Panc1 (cell line): ENCODE measurements around the gene NKX2-2. TPM values are rescaled to one million over a fixed set of nuclear protein-coding genes. Genes with fewer than 3 reads are reported as not detected.

Source experiments
- ATAC-seq: fragments of 200-7000 bp; cut with Tn5 transposase; 2 replicates; pipeline ENCODE4 v1.9.1; 2020; ENCODE audit warnings: mild to moderate bottlenecking, moderate library complexity
- BruUV-seq: library from RNA; stranded (reverse); fragments of 400-500 nt; replicated peaks from 2 replicates; lab custom pipeline; 2021; lab: Mats Ljungman, UMichigan
- CTCF ChIA-PET: fragments of 300-600 bp; sonication (Branson Sonifier 250); formaldehyde crosslinking; loops from one replicate; lab custom pipeline; 2022; ENCODE audit warnings: antibody characterized with exemption; lab: Charles Lee
- POLR2A ChIA-PET: fragments of 300-600 bp; sonication (Branson Sonifier 250); formaldehyde crosslinking; loops from one replicate; lab custom pipeline; 2022; ENCODE audit warnings: antibody characterized with exemption; lab: Charles Lee
- DNase-seq: peaks from one replicate; pipeline ENCODE4 v3.0.0-alpha.2; 2010; ENCODE audit warnings: low read depth, low spot score
- H3K27ac ChIP-seq: 2 replicates; pipeline ENCODE4 v1.5.1; 2011; ENCODE audit warnings: mild to moderate bottlenecking, low read length, inconsistent platforms
- H3K27me3 ChIP-seq: fragments of 200-500 bp; sonication (Bioruptor generic); 2 replicates; pipeline ENCODE4 v1.6.0; 2014; ENCODE audit warnings: low read length, inconsistent platforms; ENCODE audit not compliant: control insufficient read depth, insufficient read depth
- H3K36me3 ChIP-seq: fragments of 200-500 bp; sonication (Bioruptor generic); 2 replicates; pipeline ENCODE4 v1.5.1; 2014; ENCODE audit warnings: inconsistent platforms, mild to moderate bottlenecking, low read length, moderate library complexity; ENCODE audit not compliant: control insufficient read depth, insufficient read depth
- H3K4me1 ChIP-seq: 2 replicates; pipeline ENCODE4 v1.5.1; 2011; ENCODE audit warnings: inconsistent platforms, mild to moderate bottlenecking, low read length, moderate library complexity; ENCODE audit not compliant: control insufficient read depth, insufficient read depth
- H3K4me3 ChIP-seq, 2 experiments: 2 replicates each; pipeline ENCODE4 v1.5.1; 2011 to 2012; ENCODE audit warnings: low read depth in 2 of 2, low read length in 2 of 2, mild to moderate bottlenecking in 2 of 2, inconsistent platforms in 1 of 2, moderate library complexity in 1 of 2
- H3K9me3 ChIP-seq: fragments of 200-500 bp; sonication (Bioruptor generic); 2 replicates; pipeline ENCODE4 v1.5.1; 2014; ENCODE audit warnings: low read depth, mild to moderate bottlenecking, inconsistent platforms, low read length, moderate library complexity; ENCODE audit not compliant: control insufficient read depth, insufficient read depth
- CTCF ChIP-seq: fragments of 450-650 bp; IDR thresholded peaks from 2 replicates; pipeline ENCODE4 v1.5.1; 2017; ENCODE audit warnings: mild to moderate bottlenecking
- POLR2AphosphoS5 ChIP-seq: IDR thresholded peaks from 2 replicates; pipeline ENCODE4 v1.6.1; 2012; ENCODE audit warnings: mild to moderate bottlenecking, low read depth, low read length, moderate library complexity
- REST ChIP-seq, 2 experiments: IDR thresholded peaks; 2 replicates each; pipeline ENCODE4 v1.6.1; 2011 to 2012; ENCODE audit warnings: low read depth in 2 of 2, control low read depth in 1 of 2, low read length in 1 of 2, mild to moderate bottlenecking in 1 of 2, moderate library complexity in 1 of 2; ENCODE audit not compliant: insufficient read depth in 1 of 2
- SIN3A ChIP-seq: IDR thresholded peaks from 2 replicates; pipeline ENCODE4 v1.6.1; 2012; ENCODE audit warnings: low read depth, mild to moderate bottlenecking, low read length, moderate library complexity, borderline replicate concordance; ENCODE audit not compliant: insufficient read depth
- TCF7L2 ChIP-seq: IDR thresholded peaks from 2 replicates; pipeline ENCODE4 v1.6.1; 2011; ENCODE audit warnings: mild to moderate bottlenecking, low read depth, low read length, inconsistent platforms
- in situ Hi-C: cut with HindIII; loops from 2 replicates; pipeline ENCODE4 v1.10.0; 2016; ENCODE audit warnings: low sequenced_read_pairs, low pct_unique_long_range_greater_than_20kb
- intact Hi-C: fragments of 100-400 bp; cut with micrococcal nuclease; formaldehyde crosslinking; loops from one replicate; pipeline ENCODE4 v1.10.0; 2022; ENCODE audit not compliant: unreplicated experiment
- total RNA-seq: library from RNA; stranded (reverse); gene quantifications from one replicate; pipeline ENCODE4 v1.2.1, GENCODE V29; 2021; ENCODE audit not compliant: unreplicated experiment

Gene NKX2-2
- total RNA-seq, 1 experiment from 2014 or later = not detected

GRCh38 chr20:21523281-21523868, 9.5 kb upstream of the NKX2-2 start:
- no peak overlapping the region for H3K27ac ChIP-seq
- H3K4me1 ChIP-seq = no peaks in the 10 kb centered on the region
- DNase-seq (no peak), ATAC-seq (no peak)
- intact Hi-C loops = no loop called here
- H3K4me3 ChIP-seq = no peak overlapping the region
- no peaks in the 10 kb centered on the region for H3K36me3 ChIP-seq
- TF ChIP-seq CTCF (no peak), TCF7L2 (no peak), SIN3A (no peak), REST (IDR thresholded peaks at IDR 0.05; ENCODE audit: insufficient read depth in 1 of 2, low read depth in 2 of 2, low read length in 1 of 2) (no peak), POLR2AphosphoS5 (no peak)
- peaks cover 27% of the 10 kb centered on the region for H3K27me3 ChIP-seq
- POLR2A ChIA-PET = no interaction called here
- CTCF ChIA-PET = no interaction called here
- BruUV-seq = no TSS peak
- in situ Hi-C loops = no loop called here
- no peaks in the 10 kb centered on the region for H3K9me3 ChIP-seq

GRCh38 chr20:21522481-21523280, 8.8 kb upstream of the NKX2-2 start:
- no peak for DNase-seq
- TF ChIP-seq TCF7L2 = no peak
- no peak for TF ChIP-seq REST (IDR thresholded peaks at IDR 0.05; ENCODE audit: insufficient read depth in 1 of 2, low read depth in 2 of 2, low read length in 1 of 2)
- TF ChIP-seq CTCF = no peak
- TF ChIP-seq SIN3A = no peak
- no peak for TF ChIP-seq POLR2AphosphoS5
- POLR2A ChIA-PET = no interaction called here
- Histone ChIP-seq H3K36me3 (no peaks in the 10 kb centered on the region), H3K4me3 (no peak overlapping the region), H3K27me3 (peaks cover 27% of the 10 kb centered on the region), H3K27ac (no peak overlapping the region), H3K4me1 (no peaks in the 10 kb centered on the region), H3K9me3 (no peaks in the 10 kb centered on the region)
- intact Hi-C loops = no loop called here
- no peak for ATAC-seq
- in situ Hi-C loops = no loop called here
- CTCF ChIA-PET = no interaction called here
- no TSS peak for BruUV-seq
